HepG2 (cell line): ENCODE results near the gene NDUFS2. TPM values are rescaled to one million over a fixed set of nuclear protein-coding genes. Genes with fewer than 3 reads are reported as not detected.

Experiments used
- AGO2 ChIP-seq: fragments of 200-400 bp; formaldehyde crosslinking; optimal IDR thresholded peaks from 2 replicates; pipeline ENCODE3; 2017; ENCODE audit warnings: mild to moderate bottlenecking, low read depth, low read length, moderate library complexity
- ARNTL ChIP-seq: sonication (generic); formaldehyde crosslinking; IDR thresholded peaks from 2 replicates; pipeline ENCODE4 v1.4.0; 2020; ENCODE audit warnings: mild to moderate bottlenecking, missing genetic modification reagents
- KDM4B ChIP-seq: sonication (generic); formaldehyde crosslinking; IDR thresholded peaks from 2 replicates; pipeline ENCODE4 v1.4.0; 2020; ENCODE audit warnings: missing genetic modification reagents
- RBM39 ChIP-seq: fragments of 200-400 bp; formaldehyde crosslinking; IDR thresholded peaks from one replicate; pipeline ENCODE4 v1.6.1; 2018; ENCODE audit warnings: antibody characterized with exemption, mild to moderate bottlenecking, low read depth, low read length; ENCODE audit not compliant: poor library complexity, severe bottlenecking
- RXRB ChIP-seq: IDR thresholded peaks from 2 replicates; pipeline ENCODE4 v1.6.1; 2016; ENCODE audit warnings: borderline replicate concordance, missing genetic modification reagents, missing compliant biosample characterization
- ZBTB38 ChIP-seq: sonication (generic); formaldehyde crosslinking; IDR thresholded peaks from 2 replicates; pipeline ENCODE4 v1.5.1; 2020; ENCODE audit warnings: mild to moderate bottlenecking, missing genetic modification reagents
- ZFP36L2 ChIP-seq: sonication (generic); formaldehyde crosslinking; IDR thresholded peaks from 2 replicates; pipeline ENCODE4 v1.4.0; 2020; ENCODE audit warnings: missing genetic modification reagents
- ZNF367 ChIP-seq: sonication (generic); formaldehyde crosslinking; IDR thresholded peaks from 2 replicates; pipeline ENCODE4 v1.4.0; 2020; ENCODE audit warnings: missing genetic modification reagents, borderline replicate concordance
- ZNF468 ChIP-seq: sonication (generic); formaldehyde crosslinking; IDR thresholded peaks from 2 replicates; pipeline ENCODE4 v1.8.0; 2022; ENCODE audit warnings: mild to moderate bottlenecking, moderate library complexity, missing genetic modification reagents
- ZNF777 ChIP-seq: sonication (generic); formaldehyde crosslinking; IDR thresholded peaks from 2 replicates; pipeline ENCODE4 v1.4.0; 2020; ENCODE audit warnings: missing genetic modification reagents
- ZNF788 ChIP-seq: sonication (generic); formaldehyde crosslinking; IDR thresholded peaks from 2 replicates; pipeline ENCODE4 v1.5.0; 2020; ENCODE audit warnings: mild to moderate bottlenecking, missing genetic modification reagents, borderline replicate concordance
- ZSCAN12 ChIP-seq: sonication (generic); formaldehyde crosslinking; IDR thresholded peaks from 2 replicates; pipeline ENCODE4 v1.9.0; 2021; ENCODE audit warnings: mild to moderate bottlenecking, missing genetic modification reagents
- polyA plus RNA-seq, 8 experiments: library from polyadenylated mRNA; depleted of rRNA in 3 of 8; stranded (reverse) in 7 of 8; unstranded in 1 of 8; fragments of >200 nt; fragmentation: Illumina TruSeq in 4 of 8; extraction: Trizol in 4 of 8; gene quantifications; 2 replicates each; pipeline versions ENCODE4 v1.2.1 to v1.2.3, GENCODE V29; 2011 to 2016; ENCODE audit warnings: low read depth in 4 of 8, missing spikeins in 1 of 8, mixed read lengths in 1 of 8; ENCODE audit not compliant: insufficient read depth in 1 of 8
- total RNA-seq, 5 experiments: library from RNA; depleted of rRNA; stranded (reverse); fragments of >200 nt; fragmentation: Illumina TruSeq; extraction: Trizol; gene quantifications; 2 replicates each; pipeline ENCODE4 v1.2.3, GENCODE V29; 2016; ENCODE audit warnings: low read depth in 1 of 5
- TF ChIP-seq, protein P1 (sequence below): sonication (generic); formaldehyde crosslinking; IDR thresholded peaks from 2 replicates; pipeline ENCODE4 v1.4.0; 2020; ENCODE audit warnings: missing genetic modification reagents
- TF ChIP-seq, protein P2 (sequence below): sonication (generic); formaldehyde crosslinking; IDR thresholded peaks from 2 replicates; pipeline ENCODE4 v1.8.0; 2022; ENCODE audit warnings: low read depth, missing genetic modification reagents
- TF ChIP-seq, protein P3 (sequence below): sonication (generic); formaldehyde crosslinking; IDR thresholded peaks from 2 replicates; pipeline ENCODE4 v1.4.0; 2020; ENCODE audit warnings: mild to moderate bottlenecking, missing genetic modification reagents
- TF ChIP-seq, protein P4 (sequence below): sonication (generic); formaldehyde crosslinking; IDR thresholded peaks from 2 replicates; pipeline ENCODE4 v1.8.0; 2022; ENCODE audit warnings: missing genetic modification reagents, mild to moderate bottlenecking, moderate library complexity, borderline replicate concordance
- TF ChIP-seq, protein P5 (sequence below): sonication (generic); formaldehyde crosslinking; IDR thresholded peaks from 2 replicates; pipeline ENCODE4 v1.4.0; 2020; ENCODE audit warnings: mild to moderate bottlenecking, missing genetic modification reagents

The NDUFS2 gene
- total and polyA plus RNA-seq, 2 of the 13 experiments (the other 11 are each of a cell fraction or from before 2014, with no cell fraction given) = 89.9 to 118 TPM

DNA sequence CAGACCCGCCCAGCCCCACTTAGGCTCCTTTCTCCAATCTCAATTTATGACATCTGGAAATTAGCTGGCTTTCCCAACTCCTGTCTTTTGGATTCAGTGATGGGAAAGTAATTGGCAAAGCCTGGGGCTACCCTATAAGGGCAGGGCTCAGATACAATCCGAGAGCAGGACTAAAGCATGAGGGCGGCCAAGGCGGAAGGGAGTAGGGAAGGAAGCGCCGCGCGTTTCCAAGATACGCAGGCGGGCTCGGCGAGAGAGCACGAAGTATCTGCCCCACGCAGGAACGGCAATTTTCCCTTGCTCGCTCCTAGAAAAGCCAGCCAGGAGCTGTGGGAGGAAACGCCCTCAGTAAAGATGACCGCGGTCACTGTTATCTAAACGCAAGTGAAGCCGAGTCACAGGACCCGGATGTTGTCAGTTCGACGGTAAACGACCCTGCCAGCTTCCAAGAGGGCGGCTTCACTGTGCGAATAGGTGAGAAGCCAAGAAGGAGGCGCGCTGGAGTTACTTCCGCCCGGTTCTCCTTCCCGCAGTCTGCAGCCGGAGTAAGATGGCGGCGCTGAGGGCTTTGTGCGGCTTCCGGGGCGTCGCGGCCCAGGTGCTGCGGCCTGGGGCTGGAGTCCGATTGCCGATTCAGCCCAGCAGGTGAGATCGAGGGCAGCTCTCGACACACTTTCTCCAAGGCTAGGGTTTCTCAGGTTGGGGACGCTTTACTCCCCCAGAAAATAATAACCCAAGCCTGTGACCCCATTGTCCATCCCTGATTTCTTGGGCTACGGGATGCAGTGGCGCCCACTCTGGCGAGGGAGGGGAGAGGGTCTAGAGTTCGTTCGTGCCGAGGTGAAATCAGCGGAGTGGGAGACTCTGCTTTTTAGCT lies at the start of gene NDUFS2 (continued):
- TF ChIP-seq, protein P1, sequence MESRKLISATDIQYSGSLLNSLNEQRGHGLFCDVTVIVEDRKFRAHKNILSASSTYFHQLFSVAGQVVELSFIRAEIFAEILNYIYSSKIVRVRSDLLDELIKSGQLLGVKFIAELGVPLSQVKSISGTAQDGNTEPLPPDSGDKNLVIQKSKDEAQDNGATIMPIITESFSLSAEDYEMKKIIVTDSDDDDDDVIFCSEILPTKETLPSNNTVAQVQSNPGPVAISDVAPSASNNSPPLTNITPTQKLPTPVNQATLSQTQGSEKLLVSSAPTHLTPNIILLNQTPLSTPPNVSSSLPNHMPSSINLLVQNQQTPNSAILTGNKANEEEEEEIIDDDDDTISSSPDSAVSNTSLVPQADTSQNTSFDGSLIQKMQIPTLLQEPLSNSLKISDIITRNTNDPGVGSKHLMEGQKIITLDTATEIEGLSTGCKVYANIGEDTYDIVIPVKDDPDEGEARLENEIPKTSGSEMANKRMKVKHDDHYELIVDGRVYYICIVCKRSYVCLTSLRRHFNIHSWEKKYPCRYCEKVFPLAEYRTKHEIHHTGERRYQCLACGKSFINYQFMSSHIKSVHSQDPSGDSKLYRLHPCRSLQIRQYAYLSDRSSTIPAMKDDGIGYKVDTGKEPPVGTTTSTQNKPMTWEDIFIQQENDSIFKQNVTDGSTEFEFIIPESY = no peak
- TF ChIP-seq, protein P2, sequence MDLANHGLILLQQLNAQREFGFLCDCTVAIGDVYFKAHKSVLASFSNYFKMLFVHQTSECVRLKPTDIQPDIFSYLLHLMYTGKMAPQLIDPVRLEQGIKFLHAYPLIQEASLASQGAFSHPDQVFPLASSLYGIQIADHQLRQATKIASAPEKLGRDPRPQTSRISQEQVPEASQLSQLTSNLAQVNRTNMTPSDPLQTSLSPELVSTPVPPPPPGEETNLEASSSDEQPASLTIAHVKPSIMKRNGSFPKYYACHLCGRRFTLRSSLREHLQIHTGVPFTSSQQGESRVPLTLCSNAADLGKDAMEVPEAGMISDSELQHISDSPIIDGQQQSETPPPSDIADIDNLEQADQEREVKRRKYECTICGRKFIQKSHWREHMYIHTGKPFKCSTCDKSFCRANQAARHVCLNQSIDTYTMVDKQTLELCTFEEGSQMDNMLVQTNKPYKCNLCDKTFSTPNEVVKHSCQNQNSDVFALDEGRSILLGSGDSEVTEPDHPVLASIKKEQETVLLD (CRISPR knock-in tag) = no peak
- TF ChIP-seq ZSCAN12 (CRISPR knock-in tag) (no peak), RBM39 (peak; percentile 35), ARNTL (CRISPR knock-in tag) (0 out of 2 replicates have a peak, but pooled peaks have one; percentile 30), ZFP36L2 (CRISPR knock-in tag) (no peak), ZBTB38 (0 out of 2 replicates have a peak, but pooled peaks have one; percentile 64), ZNF788 (peak; percentile 83; the same call in 1 of the 2 replicates), RXRB (CRISPR knock-in tag) (peak; percentile 30; the same call in 1 of the 2 replicates), ZNF777 (peak; percentile 88), KDM4B (no peak), ZNF468 (CRISPR knock-in tag) (no peak), AGO2 (no peak), ZNF367 (no peak)
- TF ChIP-seq, protein P3, sequence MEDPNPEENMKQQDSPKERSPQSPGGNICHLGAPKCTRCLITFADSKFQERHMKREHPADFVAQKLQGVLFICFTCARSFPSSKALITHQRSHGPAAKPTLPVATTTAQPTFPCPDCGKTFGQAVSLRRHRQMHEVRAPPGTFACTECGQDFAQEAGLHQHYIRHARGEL (CRISPR knock-in tag) = no peak
- TF ChIP-seq, protein P4, sequence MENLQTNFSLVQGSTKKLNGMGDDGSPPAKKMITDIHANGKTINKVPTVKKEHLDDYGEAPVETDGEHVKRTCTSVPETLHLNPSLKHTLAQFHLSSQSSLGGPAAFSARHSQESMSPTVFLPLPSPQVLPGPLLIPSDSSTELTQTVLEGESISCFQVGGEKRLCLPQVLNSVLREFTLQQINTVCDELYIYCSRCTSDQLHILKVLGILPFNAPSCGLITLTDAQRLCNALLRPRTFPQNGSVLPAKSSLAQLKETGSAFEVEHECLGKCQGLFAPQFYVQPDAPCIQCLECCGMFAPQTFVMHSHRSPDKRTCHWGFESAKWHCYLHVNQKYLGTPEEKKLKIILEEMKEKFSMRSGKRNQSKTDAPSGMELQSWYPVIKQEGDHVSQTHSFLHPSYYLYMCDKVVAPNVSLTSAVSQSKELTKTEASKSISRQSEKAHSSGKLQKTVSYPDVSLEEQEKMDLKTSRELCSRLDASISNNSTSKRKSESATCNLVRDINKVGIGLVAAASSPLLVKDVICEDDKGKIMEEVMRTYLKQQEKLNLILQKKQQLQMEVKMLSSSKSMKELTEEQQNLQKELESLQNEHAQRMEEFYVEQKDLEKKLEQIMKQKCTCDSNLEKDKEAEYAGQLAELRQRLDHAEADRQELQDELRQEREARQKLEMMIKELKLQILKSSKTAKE (CRISPR knock-in tag) = no peak
- TF ChIP-seq, protein P5, sequence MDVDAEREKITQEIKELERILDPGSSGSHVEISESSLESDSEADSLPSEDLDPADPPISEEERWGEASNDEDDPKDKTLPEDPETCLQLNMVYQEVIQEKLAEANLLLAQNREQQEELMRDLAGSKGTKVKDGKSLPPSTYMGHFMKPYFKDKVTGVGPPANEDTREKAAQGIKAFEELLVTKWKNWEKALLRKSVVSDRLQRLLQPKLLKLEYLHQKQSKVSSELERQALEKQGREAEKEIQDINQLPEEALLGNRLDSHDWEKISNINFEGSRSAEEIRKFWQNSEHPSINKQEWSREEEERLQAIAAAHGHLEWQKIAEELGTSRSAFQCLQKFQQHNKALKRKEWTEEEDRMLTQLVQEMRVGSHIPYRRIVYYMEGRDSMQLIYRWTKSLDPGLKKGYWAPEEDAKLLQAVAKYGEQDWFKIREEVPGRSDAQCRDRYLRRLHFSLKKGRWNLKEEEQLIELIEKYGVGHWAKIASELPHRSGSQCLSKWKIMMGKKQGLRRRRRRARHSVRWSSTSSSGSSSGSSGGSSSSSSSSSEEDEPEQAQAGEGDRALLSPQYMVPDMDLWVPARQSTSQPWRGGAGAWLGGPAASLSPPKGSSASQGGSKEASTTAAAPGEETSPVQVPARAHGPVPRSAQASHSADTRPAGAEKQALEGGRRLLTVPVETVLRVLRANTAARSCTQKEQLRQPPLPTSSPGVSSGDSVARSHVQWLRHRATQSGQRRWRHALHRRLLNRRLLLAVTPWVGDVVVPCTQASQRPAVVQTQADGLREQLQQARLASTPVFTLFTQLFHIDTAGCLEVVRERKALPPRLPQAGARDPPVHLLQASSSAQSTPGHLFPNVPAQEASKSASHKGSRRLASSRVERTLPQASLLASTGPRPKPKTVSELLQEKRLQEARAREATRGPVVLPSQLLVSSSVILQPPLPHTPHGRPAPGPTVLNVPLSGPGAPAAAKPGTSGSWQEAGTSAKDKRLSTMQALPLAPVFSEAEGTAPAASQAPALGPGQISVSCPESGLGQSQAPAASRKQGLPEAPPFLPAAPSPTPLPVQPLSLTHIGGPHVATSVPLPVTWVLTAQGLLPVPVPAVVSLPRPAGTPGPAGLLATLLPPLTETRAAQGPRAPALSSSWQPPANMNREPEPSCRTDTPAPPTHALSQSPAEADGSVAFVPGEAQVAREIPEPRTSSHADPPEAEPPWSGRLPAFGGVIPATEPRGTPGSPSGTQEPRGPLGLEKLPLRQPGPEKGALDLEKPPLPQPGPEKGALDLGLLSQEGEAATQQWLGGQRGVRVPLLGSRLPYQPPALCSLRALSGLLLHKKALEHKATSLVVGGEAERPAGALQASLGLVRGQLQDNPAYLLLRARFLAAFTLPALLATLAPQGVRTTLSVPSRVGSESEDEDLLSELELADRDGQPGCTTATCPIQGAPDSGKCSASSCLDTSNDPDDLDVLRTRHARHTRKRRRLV (CRISPR knock-in tag) = no peak
